CD4-positive, alpha-beta T cell treated with Interleukin-17A for 4 hours (primary cell): ENCODE data around the gene NSD2.

Source experiments
- DNase-seq: peaks from one replicate; pipeline ENCODE4 v3.0.0-alpha.2; 2020; ENCODE audit warnings: mixed read lengths

NSD2 gene

GRCh38 chr4:1948892-1949436, 77.8 kb downstream of the NSD2 start:
- no peak for DNase-seq

GRCh38 chr4:1950369-1950768, 79.2 kb downstream of the NSD2 start:
- DNase-seq, result no peak

- no peak for DNase-seq
Observed at GRCh38 chr4:1952058-1952700, 81.0 kb downstream of the NSD2 start.

GRCh38 chr4:1952719-1953118, 81.5 kb downstream of the NSD2 start:
- no peak for DNase-seq

GRCh38 chr4:1953335-1953734, 82.1 kb downstream of the NSD2 start:
- no peak for DNase-seq

- DNase-seq, result no peak
Observed at GRCh38 chr4:1956631-1957030, 85.4 kb downstream of the NSD2 start.

- DNase-seq, result no peak
Observed at GRCh38 chr4:1958276-1959103, 87.3 kb downstream of the NSD2 start.

- no peak for DNase-seq
Observed at GRCh38 chr4:1959104-1959384, 87.9 kb downstream of the NSD2 start.

GRCh38 chr4:1960170-1960825, 89.1 kb downstream of the NSD2 start:
- DNase-seq, result no peak

- no peak for DNase-seq
Observed at GRCh38 chr4:1961038-1961437, 89.8 kb downstream of the NSD2 start.

- no peak for DNase-seq
Observed at GRCh38 chr4:1961563-1961962, 90.4 kb downstream of the NSD2 start.

GRCh38 chr4:1962980-1963379, 91.8 kb downstream of the NSD2 start:
- no peak for DNase-seq

GRCh38 chr4:1964443-1964842, 93.2 kb downstream of the NSD2 start:
- no peak for DNase-seq

GRCh38 chr4:1964971-1965370, 93.8 kb downstream of the NSD2 start:
- DNase-seq, result no peak

- DNase-seq, result no peak
Observed at GRCh38 chr4:1967512-1968149, 96.4 kb downstream of the NSD2 start.

- no peak for DNase-seq
Observed at GRCh38 chr4:1968686-1969295, 97.6 kb downstream of the NSD2 start.

GRCh38 chr4:1969928-1970723, 98.9 kb downstream of the NSD2 start:
- DNase-seq, result no peak

GRCh38 chr4:1970926-1971325, 99.7 kb downstream of the NSD2 start:
- DNase-seq, result no peak

- no peak for DNase-seq
Observed at GRCh38 chr4:1971456-1972200, 100.4 kb downstream of the NSD2 start.

- DNase-seq, result no peak
Observed at GRCh38 chr4:1972414-1972813, 101.2 kb downstream of the NSD2 start.

GRCh38 chr4:1973218-1973617, 102.0 kb downstream of the NSD2 start:
- no peak for DNase-seq
